Muscle of back (tissue), 11 donors: ENCODE results near the gene IL1RAPL2. TPM values are rescaled to one million over a fixed set of nuclear protein-coding genes. Genes with fewer than 3 reads are reported as not detected.

ENCODE experiments used
- DNase-seq, 3 donors: peaks; one replicate each; pipeline versions ENCODE4 v3.0.0 to v3.0.0-alpha.2; 2013
- polyA plus RNA-seq, 10 donors: library from polyadenylated mRNA; unstranded; fragments of 120-200 nt; gene quantifications; one replicate each; pipeline ENCODE4 v1.2.1, GENCODE V29; 2013; ENCODE audit not compliant: insufficient read length in 10 of 10

IL1RAPL2 gene
- polyA plus RNA-seq, 10 donors = 1.6 to 3.2 (median 2.5) TPM

DNA sequence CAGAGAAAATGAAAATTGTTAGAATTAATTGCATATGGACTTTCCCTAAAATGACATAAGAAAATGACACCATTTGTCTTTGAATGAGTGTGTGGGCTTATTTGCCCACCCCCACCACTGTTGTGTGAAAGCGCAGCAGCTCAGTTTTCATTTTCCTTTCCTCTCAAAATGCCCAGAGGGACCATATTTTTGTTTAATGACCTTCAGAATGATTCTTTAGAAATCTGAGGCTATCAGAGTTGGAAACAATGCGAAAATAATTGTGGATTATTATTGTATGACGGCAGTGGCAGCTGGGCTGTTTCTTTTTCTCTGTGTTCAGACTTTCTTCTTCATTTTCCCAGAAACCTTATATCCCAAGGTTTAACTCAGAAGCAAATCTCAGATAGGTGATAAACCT lies 699.1 kb downstream of the IL1RAPL2 start:
- DNase-seq = peak; percentile 13 to 76 (median 40)

DNA sequence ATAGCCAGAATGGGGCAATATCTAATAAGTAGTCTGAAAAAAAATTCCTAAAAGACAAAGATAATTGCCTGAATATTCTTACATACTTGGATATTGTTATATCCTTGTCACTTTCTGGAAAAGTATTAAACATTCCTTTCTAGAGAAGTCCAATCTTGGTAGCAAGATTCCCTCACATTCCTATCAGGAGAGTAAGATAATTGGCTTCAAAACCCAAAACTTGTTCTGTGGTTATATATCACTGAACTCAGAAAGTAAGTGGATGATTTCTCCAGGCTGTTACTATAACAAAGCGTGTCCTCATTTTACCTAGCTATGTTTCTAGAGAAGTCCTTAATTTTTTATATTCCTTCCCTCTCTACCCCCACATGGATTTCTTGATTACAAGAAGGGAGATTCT lies 700.5 kb downstream of the IL1RAPL2 start:
- peak in 2 of 3 donors; percentile 16 to 18 for DNase-seq

DNA sequence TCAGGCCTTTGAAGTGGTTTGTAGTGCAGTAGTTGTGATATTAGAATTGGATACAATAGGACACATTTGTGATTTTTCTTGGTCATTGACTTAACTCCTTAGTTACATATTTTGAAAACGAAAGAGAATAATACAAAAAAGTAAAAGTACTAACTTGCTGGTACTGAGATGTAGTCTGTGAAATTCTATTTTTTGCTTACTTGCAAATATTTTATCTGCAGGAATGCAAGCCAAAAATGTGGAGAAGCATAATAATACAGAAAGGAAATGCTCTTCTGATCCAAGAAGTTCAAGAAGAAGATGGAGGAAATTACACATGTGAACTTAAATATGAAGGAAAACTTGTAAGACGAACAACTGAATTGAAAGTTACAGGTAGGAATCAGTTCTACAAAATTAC lies 701.2 kb downstream of the IL1RAPL2 start:
- DNase-seq = peak in 1 of 3 donors; percentile 7

DNA sequence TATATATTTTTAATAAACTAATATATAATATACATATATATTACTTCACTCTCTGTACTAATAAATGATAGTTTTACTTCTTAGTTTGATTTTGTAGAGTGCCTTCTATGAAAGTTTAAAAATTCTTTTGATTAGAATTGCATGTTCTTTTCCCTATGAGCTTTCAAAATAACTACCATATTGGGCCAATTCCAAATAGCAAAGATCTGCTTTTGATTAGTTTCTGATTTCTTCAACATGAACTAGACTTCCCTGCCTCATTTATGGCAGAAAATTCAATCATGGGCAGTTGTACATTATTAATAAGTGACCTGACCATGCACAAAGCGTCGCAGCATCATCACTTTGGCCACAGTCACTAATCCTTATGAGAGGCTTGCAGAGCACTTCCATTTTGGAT lies 703.4 kb downstream of the IL1RAPL2 start:
- peak in 1 of 3 donors; percentile 36 for DNase-seq

DNA sequence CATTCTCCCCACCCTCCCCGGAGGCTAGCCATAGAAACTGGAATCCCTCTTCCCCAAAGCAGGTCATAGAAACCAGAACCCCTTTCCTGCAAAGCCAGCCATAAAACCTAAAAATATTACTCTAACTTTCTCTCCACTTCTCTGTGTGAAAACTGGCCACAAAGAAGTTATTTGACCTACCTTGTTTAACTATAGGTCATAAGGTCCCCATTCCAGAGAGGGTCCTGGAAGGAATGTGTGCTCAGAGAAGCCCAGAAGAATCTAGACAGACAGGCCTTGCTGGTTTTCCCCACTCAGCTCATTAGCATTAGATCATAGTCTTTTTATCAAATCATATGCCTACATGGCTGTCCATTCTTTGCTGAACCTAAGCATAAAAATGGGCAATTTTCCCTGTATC lies 707.3 kb downstream of the IL1RAPL2 start:
- no peak for DNase-seq

DNA sequence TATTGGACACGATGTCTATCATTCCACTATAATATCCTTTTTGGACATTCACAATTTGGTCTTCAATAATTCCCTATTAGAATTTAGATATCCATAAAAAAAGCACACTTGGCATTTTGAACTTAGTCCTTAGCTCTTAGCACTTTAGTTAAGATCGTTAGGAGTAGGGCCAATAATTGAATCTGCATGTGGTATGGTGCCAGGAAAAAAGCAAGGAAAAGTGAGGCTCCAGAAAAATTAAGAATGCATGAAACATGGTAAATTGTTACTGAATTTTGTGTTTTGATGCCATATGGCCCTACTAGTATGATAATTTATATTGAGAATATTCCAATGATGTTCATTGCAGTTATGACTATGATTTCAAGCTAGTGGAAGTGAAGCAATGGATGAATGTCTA lies 708.1 kb downstream of the IL1RAPL2 start:
- DNase-seq = no peak

DNA sequence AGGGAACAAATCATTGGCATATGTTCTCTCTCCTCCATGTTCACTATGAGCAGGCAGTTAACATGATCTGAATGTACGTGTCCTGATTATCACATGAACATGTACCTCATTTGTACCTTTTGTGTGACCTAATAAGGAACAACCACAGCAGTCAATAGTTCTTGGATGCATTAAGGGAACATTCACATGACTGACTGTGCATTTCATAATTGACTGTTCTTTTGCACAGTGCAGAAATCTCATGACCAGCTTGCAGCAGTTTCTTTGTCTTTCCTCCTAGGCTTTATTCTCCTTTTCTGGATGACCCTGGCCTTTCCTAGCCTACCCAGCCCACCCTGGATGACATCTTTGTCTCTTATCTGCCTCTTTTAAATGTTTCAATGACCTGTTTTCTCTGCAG lies 711.1 kb downstream of the IL1RAPL2 start:
- no peak for DNase-seq

DNA sequence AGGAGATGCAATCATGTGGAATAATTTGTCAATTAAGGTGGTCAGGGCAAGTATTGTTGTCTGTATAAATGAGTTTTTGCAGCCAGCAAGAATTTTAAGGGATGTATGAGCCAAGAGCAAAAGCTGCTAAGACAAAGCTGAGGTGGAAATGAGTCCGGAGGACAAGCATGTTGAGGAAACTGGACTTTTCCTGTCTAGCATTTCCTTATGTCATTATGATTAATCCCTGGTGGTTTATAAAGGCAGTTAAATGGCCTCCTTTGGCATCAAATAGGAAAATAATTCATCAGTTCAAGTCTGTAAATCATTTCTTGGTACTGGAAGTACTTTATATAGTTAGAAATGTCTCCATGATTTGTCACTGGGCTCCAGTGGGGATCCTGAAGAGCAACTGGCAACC lies 716.1 kb downstream of the IL1RAPL2 start:
- DNase-seq = no peak

DNA sequence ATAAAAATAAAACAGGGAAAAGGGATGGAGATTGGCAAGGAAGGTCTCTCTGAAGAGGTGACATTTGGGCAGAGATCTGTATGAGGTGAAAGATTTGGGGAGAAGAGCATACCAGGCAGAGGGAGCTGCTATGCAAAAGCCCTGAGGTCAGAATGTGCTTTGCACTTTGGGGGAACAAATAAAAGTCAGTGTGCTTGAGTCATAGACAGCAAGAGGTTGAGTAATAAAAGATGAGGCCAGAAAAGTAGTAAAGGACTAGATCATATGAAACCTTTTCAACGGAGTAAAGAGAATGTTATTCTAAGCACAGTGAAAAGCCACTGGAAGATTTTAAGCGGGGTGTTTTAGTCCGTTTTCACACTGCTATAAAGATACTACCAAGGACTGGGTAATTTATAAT lies 731.0 kb downstream of the IL1RAPL2 start:
- DNase-seq = no peak

DNA sequence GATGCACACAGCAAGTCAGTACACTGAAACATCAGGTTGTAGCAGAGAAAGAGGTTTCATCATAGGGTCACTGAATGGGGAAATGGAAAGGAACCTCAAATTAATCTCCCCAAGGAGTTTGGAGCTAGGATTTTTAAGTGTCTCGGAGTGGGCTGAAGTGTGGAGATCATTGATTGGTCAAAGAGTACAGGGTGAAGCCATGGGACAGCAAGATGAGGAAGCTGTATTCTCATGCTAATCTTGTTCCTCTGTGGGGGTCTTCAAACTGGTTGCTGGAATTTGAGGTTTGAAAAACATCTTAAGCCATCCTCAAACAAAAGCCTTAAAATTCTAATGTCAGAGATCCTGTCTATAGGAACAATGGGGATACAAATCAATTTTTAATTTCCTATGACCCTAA lies 733.3 kb downstream of the IL1RAPL2 start:
- no peak for DNase-seq

DNA sequence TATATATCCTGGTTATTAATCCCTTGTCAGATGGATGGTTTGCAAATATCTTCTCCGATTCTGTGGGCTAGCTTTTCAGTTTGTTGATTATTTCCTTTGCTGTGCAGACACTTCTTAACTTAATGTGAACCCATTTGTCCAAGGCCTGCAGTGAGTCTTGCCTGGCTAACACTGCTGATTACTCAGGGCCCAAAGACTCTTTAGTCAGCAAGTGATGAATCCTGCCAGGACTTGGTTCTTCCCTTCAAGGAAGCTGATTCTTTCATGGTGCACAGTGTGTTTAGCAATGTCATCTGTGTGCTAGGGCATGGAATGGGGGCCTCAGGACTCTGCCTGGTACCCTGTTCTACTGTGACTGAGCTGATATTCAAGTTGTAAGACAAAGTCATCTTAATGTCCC lies 736.2 kb downstream of the IL1RAPL2 start:
- DNase-seq = no peak

DNA sequence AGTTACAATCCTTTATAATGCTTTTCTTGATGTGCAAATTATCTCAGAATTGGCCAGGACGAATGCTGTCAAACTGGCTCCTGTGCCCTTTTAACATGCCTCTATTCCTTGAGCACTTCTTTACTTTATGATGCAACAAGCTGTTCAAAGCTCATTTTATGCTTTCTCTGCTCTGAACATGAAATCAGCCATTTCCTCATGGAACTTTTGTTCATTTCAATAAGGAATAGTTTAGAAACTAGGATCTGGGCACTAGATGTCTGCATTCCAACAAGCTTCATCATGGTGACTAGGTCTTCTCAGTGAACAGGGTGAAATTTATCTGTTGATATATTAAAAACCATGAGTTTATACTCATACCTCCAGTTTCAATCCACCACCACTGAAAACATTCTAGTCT lies 741.8 kb downstream of the IL1RAPL2 start:
- DNase-seq = no peak

DNA sequence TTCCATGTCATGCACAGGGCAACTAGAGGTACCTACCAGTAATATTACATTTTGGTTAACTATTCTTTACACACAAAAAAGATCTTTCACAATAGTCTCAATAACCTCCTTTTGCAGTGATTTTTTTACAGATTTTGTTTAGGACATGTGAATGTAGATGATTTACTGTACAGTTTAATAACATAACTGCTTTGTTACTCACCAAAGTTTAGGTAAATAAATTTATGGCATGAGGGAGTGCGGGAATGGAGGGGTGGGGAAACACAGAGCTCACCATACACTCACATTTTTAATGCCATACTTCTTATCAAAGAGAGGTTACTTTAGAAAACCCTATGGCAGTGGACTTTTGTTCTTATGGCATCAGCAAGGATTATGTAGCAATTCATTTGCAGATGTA lies 747.6 kb downstream of the IL1RAPL2 start:
- DNase-seq = no peak

DNA sequence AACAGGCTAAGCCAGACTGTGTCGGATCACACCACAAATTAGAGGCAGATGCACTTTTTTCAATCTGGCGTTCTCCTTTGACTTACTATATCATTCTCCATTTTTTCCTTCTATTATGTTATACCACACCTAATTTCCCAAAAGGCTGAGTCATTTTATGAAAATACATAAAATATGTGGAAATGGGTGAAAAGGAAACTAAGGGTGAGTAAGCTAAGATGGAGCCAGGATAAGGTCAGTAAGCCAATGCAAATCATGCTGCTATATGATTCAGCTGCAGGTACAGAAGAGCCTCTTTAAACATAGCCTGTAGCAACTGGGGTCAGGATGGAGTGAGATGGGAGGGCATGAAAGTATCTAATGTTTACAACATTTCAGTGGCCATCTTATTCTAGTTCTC lies 748.5 kb downstream of the IL1RAPL2 start:
- DNase-seq = peak in 1 of 3 donors; percentile 32

DNA sequence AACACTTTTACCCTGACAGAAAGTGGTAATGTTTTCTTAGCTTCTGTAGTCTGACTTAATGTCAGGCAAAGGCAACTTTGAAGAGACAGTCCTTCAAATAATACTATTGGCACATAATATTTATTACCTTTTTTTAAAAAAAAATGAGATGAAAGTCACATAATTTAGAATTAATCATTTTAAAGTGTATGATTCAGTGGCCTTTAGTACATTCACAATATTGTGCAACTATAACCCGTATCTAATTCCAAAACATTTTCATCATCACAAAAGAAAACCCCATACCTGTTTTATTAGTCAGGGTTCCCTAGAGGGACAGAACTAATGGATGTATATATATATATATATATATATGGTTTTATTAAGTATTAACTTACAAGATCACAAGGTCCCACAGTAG lies 749.2 kb downstream of the IL1RAPL2 start:
- DNase-seq = no peak

DNA sequence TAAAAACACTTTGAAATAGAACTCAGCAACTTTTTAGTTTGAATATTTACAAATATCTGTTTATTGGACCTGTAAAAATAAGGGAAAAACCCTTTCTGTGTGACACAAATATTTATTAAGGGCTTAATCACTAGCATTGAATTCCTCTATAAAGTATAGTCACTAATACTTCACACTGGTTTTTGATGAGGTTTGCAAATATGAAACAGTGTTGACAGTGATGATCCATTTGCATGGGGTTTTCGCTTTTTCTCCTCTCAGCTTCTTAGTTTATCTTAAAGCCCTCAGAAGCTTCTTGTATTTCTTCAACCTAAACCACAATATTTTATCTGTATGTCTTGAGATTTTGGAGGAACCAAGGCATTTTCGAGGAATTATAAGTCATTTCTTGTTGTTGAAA lies 751.1 kb downstream of the IL1RAPL2 start:
- no peak for DNase-seq

DNA sequence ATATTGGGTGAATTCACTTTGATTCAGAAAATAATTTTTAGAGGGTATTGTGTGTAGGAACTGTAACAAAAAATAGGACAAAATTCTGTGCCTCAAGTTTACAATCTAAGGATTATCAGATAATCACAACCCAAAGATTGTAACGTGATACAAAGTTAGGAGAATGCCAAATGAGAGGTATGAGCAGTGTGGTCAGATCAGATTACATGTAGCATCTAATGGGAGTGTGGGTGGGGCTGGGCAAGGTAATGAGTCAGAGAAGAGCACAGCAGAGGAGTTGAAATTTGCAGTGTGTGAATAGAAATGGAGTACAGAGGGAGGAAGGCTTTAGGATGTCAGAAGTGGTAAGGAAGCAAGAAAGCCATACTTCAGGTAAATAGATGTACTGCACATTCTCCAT lies 757.9 kb downstream of the IL1RAPL2 start:
- no peak for DNase-seq

DNA sequence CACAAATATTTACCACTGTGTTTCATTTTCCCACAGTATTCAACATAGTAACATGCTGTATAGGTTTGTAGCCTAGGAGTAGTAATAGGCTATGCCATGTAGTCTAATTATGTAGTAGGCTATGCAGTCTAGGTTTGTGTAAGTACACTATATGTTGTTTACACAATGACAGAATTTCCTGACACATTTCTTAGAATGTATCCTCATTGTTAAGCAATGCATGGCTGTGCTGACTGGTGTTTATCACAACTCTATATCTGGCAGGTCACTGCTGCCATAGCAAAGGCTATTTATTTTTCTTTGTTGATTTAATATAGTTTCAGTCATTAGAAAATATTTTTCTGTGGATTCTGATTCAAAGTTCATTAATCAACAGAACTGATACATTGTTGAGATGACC lies 762.8 kb downstream of the IL1RAPL2 start:
- no peak for DNase-seq

DNA sequence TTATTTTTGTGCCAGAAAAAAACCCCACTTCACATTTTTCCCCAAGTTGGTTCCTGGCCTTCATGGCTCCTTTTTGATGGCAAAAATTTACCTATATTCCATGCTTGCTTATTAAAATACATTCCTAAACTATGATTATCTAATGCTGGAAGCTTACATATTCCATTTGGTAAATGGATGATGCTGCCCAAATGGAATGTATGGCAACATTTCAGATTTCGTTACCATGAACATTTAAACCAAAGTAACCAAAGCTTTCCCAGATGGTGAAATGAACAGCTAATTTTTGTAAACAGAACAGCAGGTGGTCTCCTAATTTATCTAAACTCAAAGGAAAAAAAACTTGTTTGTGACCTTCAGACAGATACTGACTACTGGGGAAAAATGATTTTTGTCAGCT lies 765.2 kb downstream of the IL1RAPL2 start:
- DNase-seq = peak in 1 of 3 donors; percentile 5

DNA sequence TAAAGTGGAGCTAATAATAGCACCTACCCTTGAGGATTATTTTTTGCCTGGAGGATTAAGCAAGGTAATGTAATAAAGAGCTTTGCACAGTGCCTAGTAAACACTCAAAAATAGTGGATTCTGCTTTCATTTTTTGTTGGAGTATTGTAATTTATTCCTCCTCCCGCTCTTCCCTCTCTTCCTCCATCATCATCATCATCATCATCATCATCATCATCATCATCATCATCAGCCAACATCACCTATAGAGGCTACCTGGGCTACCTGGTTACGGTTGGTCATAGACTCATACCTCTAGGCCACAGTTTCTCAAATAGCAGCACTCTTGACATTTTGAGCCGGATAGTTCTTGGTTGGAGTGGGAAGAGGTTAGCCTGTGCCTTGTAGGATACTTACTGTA lies 781.4 kb downstream of the IL1RAPL2 start:
- no peak for DNase-seq

DNA sequence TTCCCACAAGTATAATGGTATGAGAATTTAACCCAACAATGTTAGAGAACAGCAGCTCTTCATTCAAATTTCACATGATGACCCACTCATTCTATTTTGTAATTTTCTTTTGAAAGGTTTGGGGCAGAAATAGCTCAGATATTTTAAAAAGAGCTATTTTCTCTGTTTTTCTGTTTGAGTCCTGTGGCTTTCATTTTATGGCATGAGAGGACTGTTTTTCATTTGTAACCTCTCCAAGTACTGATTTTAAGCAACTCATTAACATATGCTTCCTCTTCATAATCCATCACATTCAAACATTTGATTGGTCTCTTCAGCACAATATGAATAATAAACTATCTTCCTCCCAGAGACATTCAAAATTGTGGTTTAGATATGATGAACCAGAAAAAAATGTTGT lies 783.5 kb downstream of the IL1RAPL2 start:
- DNase-seq = no peak

DNA sequence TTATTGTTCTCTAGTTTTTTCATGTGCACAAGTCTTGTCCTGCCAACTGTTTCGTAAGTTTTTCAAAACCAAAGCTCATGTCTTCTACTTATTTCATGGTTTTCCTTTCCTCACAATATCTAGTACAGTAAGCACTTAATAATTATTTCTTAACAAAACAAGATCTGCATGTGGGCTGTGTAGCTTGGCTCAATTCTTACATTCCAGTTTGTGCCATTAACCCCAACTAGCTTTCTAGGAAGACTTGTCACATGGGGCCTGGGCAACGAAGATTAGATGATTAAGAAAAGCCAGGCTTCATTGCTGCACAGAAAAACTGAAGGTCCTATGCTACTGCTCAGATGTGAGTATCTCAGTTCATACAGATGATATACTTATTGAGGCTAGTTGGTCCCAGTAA lies 809.8 kb downstream of the IL1RAPL2 start:
- peak in 2 of 3 donors; percentile 3 to 24 for DNase-seq

DNA sequence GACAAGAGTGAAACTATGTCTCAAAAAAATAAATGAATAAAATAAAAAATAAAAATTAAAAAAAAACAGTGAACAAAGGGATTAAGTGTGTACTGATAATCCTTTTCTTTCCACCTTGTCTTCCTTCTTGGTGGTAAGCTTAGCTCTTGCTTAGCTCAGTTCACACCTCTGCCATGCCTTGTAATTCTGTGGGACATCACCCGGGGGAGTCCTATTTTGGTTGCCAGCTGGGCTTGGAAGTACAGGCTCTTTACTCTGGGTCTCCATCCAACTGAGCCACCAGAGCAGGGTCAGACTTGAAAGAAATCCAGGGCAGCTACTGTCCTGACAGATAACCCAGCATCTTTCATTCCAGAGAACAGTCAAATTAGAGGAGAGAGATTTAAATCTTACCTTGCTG lies 858.7 kb downstream of the IL1RAPL2 start:
- no peak for DNase-seq

DNA sequence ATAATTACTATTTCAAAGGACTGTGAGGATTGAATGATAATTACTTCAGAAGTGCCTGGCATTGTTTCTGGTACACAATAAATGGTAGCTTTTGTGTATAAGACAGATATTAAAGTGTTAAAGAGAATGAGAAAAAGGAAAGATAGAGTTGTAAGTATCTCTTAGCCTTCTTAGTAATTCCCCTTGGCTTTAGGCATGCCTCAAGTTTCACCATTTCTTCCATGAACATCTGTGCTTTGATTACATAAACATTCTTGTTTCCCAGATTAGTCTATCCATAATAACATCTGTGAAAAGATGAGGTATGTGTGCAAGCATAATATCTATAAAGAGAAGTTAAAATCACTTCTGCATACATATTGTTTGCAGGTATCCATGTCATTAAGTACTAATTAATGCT lies 885.4 kb downstream of the IL1RAPL2 start:
- peak in 2 of 3 donors; percentile 26 to 69 for DNase-seq

DNA sequence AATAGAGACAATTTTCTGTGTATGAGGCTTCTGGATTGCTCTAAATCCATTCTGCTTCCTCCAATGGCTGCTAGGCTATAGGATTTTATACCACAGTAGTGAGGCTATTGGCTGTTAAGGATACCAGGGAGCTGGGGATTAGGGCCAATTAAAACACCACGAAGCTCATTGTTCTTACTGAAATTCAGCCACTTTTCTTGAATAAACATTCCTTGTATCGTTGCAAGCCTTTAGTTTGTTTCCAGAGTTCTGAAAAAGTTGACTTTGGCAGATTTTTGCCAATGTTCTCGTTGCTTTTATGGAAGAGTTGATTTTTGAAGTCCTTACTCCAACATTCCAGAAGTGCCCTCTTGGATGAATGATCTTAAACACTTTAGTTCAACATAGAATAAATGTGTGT lies 892.8 kb downstream of the IL1RAPL2 start:
- no peak for DNase-seq
